ENCODE data around the gene TRIM65.

Gene TRIM65

GRCh38 chr17:75917141-75917916 lies 20.6 kb upstream of the TRIM65 start:
- DNase-seq (ENCODE audit: low read depth in 2 of 3, low spot score in 2 of 3), result no peak

- DNase-seq (ENCODE audit: low read depth in 2 of 3, low spot score in 2 of 3), result no peak
Measured at GRCh38 chr17:75915268-75915667, 18.5 kb upstream of the TRIM65 start.

GRCh38 chr17:75914643-75915267 lies 18.0 kb upstream of the TRIM65 start:
- DNase-seq (ENCODE audit: low read depth in 2 of 3, low spot score in 2 of 3), result no peak

- no peak for DNase-seq (ENCODE audit: low read depth in 2 of 3, low spot score in 2 of 3)
Measured at GRCh38 chr17:75913537-75914210, 16.9 kb upstream of the TRIM65 start.

- no peak for DNase-seq (ENCODE audit: low read depth in 2 of 3, low spot score in 2 of 3)
Measured at GRCh38 chr17:75910699-75911098, 13.9 kb upstream of the TRIM65 start.

GRCh38 chr17:75909812-75910274 lies 13.1 kb upstream of the TRIM65 start:
- DNase-seq (ENCODE audit: low read depth in 2 of 3, low spot score in 2 of 3), result no peak

GRCh38 chr17:75909051-75909811 lies 12.5 kb upstream of the TRIM65 start:
- no peak for DNase-seq (ENCODE audit: low read depth in 2 of 3, low spot score in 2 of 3)

- no peak for DNase-seq (ENCODE audit: low read depth in 2 of 3, low spot score in 2 of 3)
Measured at GRCh38 chr17:75908201-75908600, 11.4 kb upstream of the TRIM65 start.

- DNase-seq (ENCODE audit: low read depth in 2 of 3, low spot score in 2 of 3), result no peak
Measured at GRCh38 chr17:75906143-75906884, 9.6 kb upstream of the TRIM65 start.

GRCh38 chr17:75904749-75905521 lies 8.2 kb upstream of the TRIM65 start, which contains the start of gene MRPL38:
Gene MRPL38 (minus strand): TSS chr17:75904884. CDS start chr17:75904875, 9 bp downstream.
- DNase-seq (ENCODE audit: low read depth in 2 of 3, low spot score in 2 of 3), result peak; percentile 87 to 99 (median 88)

GRCh38 chr17:75902406-75902805 lies 5.7 kb upstream of the TRIM65 start:
- no peak for DNase-seq (ENCODE audit: low read depth in 2 of 3, low spot score in 2 of 3)

- DNase-seq (ENCODE audit: low read depth in 2 of 3, low spot score in 2 of 3), result no peak
Measured at GRCh38 chr17:75901727-75902126, 5.0 kb upstream of the TRIM65 start.

- DNase-seq (ENCODE audit: low read depth in 2 of 3, low spot score in 2 of 3), result no peak
Measured at GRCh38 chr17:75900691-75901533, 4.2 kb upstream of the TRIM65 start.

- no peak for DNase-seq (ENCODE audit: low read depth in 2 of 3, low spot score in 2 of 3)
Measured at GRCh38 chr17:75899767-75900468, 3.2 kb upstream of the TRIM65 start.

- no peak for DNase-seq (ENCODE audit: low read depth in 2 of 3, low spot score in 2 of 3)
Measured at GRCh38 chr17:75899353-75899752, 2.6 kb upstream of the TRIM65 start.

GRCh38 chr17:75898791-75899190 lies 2.0 kb upstream of the TRIM65 start:
- DNase-seq (ENCODE audit: low read depth in 2 of 3, low spot score in 2 of 3), result no peak

GRCh38 chr17:75898065-75898464 lies 1.3 kb upstream of the TRIM65 start:
- DNase-seq (ENCODE audit: low read depth in 2 of 3, low spot score in 2 of 3), result no peak

Data from activated CD8-positive, alpha-beta memory T cell treated with anti-CD3 and anti-CD28 coated beads for 48 hours (primary cell).